GM19239 (cell line): Measurements from ENCODE around the gene RNF213.
"Not testable (repeated sequence)": the region's sequence is repeated elsewhere in the genome, so short reads cannot be mapped to it uniquely, and the experiment has no call there.

Source experiments
- DNase-seq: peaks from one replicate; pipeline ENCODE4 v3.0.0; 2011; ENCODE audit warnings: low spot score; ENCODE audit not compliant: insufficient read length
- FAIRE-seq: peaks from 2 replicates; lab custom pipeline; 2011; peaks lifted over from hg19 to GRCh38; lab: Jason Lieb, UNC

Gene RNF213

GRCh38 chr17:80223838-80224497 is 36.7 kb upstream of the RNF213 start:
- FAIRE-seq (no peak), DNase-seq (no peak)

- FAIRE-seq: no peak
- DNase-seq: no peak
Measured at GRCh38 chr17:80224683-80225082, 36.0 kb upstream of the RNF213 start.

GRCh38 chr17:80225230-80225629 is 35.4 kb upstream of the RNF213 start:
- FAIRE-seq: no peak
- DNase-seq: no peak

- FAIRE-seq: no peak
- no peak for DNase-seq
Measured at GRCh38 chr17:80227156-80227555, 33.5 kb upstream of the RNF213 start.

GRCh38 chr17:80227666-80228065 is 33.0 kb upstream of the RNF213 start:
- DNase-seq: no peak
- FAIRE-seq: no peak

- DNase-seq (no peak), FAIRE-seq (no peak)
Measured at GRCh38 chr17:80228477-80228876, 32.2 kb upstream of the RNF213 start.

GRCh38 chr17:80229011-80229410 is 31.6 kb upstream of the RNF213 start:
- no peak for DNase-seq
- no peak for FAIRE-seq

- no peak for FAIRE-seq
- DNase-seq: no peak
Measured at GRCh38 chr17:80232438-80232837, 28.2 kb upstream of the RNF213 start.

- FAIRE-seq (no peak), DNase-seq (no peak)
Measured at GRCh38 chr17:80233202-80233601, 27.4 kb upstream of the RNF213 start.

- DNase-seq (no peak), FAIRE-seq (no peak)
Measured at GRCh38 chr17:80236911-80237310, 23.7 kb upstream of the RNF213 start.

GRCh38 chr17:80237386-80237785 is 23.3 kb upstream of the RNF213 start:
- DNase-seq (no peak), FAIRE-seq (no peak)

GRCh38 chr17:80242505-80242904 is 18.1 kb upstream of the RNF213 start:
- no peak for DNase-seq
- no peak for FAIRE-seq

GRCh38 chr17:80243526-80244433 is 16.9 kb upstream of the RNF213 start:
- no peak for FAIRE-seq
- no peak for DNase-seq

GRCh38 chr17:80244448-80244847 is 16.2 kb upstream of the RNF213 start:
- not testable (repeated sequence) for DNase-seq, FAIRE-seq

GRCh38 chr17:80244871-80245509 is 15.7 kb upstream of the RNF213 start:
- no peak for DNase-seq
- FAIRE-seq: no peak

- FAIRE-seq: no peak
- DNase-seq: no peak
Measured at GRCh38 chr17:80245566-80246265, 14.9 kb upstream of the RNF213 start.

- no peak for DNase-seq
- FAIRE-seq: no peak
Measured at GRCh38 chr17:80246266-80246681, 14.4 kb upstream of the RNF213 start.

- DNase-seq (no peak), FAIRE-seq (no peak)
Measured at GRCh38 chr17:80246726-80247125, 13.9 kb upstream of the RNF213 start.

GRCh38 chr17:80247561-80247960 is 13.1 kb upstream of the RNF213 start:
- FAIRE-seq (no peak), DNase-seq (no peak)
